SKM-1 treated with dmso at 0.1 percent for 144 hours (cell line): ENCODE measurements around the gene ZIC4.

Experiments
- DNase-seq: peaks from one replicate; lab custom pipeline; 2025; ENCODE audit not compliant: unreplicated experiment; lab: John Stamatoyannopoulos, UW

The ZIC4 gene

DNA sequence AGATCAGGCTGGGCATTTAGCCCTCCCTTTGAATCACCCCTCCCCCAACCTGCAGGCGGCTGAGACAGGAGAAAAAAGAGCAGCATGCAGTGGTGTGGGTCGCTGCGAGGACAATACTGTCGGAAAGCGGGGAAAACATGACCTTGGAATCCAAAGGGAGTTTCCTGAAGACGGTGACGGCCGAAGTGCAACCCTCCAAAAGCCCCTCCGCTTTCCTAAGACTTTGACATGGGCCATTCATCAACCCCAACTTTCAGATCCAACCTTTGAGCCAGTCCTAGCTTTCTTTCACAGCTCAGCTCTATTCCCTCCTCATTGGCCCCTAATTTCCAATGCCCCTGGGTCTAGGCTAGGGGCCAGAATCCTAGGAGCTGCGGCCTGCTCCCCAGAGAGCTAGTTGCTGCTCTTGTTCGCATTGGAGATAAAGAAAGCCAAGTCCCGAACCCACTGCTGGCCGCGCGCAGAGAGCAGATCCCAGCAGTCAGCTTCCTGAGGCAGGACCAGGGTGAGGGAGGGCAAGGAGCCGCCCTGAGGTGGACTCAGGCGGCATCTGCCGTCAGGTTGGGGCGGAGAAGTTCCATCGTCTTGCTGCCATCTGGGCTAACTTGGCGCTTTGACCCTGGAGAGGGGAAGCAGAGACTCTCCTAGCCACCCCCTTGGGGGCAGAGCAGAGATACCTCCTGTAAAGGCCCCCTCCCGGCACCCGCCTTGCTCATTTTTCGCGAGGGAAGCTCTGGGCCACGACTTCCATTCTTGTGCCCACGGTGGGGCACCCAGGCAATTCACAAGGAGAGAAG, 914 bp downstream of the ZIC4 start:
- DNase-seq, result no peak

DNA sequence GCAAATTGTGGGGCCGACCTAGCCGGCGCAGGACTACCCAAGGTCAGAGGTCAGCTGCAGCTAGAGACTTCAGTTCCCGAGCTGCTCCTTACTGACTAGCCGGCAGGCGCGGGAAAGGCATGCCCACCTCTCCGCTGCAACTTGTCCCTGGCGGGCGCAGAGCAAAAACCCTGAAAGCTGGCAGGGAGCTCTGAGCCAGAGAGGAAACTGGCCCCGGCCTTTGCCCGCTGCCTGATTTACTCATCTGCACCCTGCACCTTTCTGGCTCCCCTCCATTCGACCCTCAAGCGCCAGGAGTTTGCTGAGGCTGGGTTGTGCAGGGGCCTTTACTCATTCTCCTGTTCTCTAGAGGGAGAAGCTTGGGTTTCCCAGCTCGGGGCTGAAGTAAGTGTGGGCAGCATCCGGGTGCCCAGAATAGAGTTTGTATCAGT, 1.5 kb downstream of the ZIC4 start:
- DNase-seq, result no peak

DNA sequence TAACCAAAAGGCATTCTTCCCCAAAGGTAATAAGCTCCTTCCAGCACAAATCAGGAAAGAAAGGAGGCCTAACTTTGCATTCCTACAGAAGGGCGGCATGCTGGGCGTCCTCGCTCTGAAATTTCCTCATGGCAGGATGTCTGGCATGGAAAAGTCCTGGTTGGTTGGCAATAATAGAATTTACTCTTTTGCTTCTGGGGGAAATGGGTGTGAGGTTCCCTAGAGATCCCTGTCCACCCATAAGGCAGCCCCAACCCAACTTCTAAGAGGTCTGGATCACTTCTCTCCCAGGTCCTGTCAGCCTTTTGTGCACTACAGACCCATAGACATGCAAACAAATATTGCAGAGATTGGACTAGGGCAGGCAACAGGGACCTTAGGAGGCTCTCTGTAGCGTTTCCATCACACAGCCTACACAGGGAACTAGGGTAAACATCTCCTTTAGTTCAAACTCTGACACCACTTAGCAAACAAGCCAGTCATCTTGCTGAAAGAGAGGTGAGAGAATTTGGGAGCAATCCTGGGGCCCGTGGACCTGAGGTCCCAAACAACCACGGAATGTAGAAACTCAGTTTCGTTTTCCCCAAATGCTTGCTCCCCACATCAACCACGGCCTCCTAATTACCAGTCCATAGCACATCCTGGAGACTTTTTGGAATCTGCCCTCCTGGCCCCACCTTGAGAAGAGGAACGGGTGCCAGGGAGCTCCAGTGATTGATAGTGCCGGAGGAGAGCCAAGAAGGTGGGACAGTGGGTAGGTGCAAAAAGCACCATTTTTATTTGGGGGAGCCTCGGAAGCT, 2.1 kb downstream of the ZIC4 start:
- no peak for DNase-seq

DNA sequence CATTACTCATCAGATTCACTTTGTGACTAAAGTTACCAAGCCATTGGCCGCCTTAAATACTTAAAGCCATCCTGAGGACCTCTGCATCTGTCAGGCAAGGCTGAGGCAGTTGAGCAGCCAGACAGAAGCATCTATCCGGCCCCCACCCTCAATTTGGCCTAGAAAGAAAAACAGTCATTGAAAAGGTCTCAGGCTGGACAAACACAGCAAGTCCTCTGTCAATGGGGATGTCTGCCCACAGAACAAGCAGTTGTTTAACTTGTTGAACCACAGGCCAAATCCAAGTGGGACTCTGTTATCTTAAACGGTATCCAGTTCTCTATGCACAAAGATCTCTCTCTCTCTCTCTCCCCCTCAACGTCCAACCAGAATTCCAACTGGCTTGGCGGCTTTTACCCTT, 2.8 kb downstream of the ZIC4 start:
- DNase-seq, result no peak

DNA sequence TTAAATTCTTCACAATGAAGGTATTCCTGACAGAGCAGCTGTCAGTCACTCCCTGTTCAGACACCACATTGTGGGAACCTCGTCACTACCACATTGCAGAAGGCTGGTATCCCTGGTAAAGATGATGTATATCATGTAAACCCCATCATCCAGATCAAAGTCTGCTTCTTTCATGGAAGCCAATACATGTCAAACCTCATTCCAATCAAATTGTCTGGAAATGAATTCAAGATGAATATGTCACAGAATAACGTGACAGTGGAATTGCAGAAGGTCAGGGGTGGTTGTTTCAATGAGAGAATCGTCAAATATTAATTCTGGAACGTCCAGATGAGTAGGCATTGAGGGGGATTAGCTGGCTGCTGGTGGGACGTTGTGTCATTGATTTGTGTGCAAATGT, 4.2 kb downstream of the ZIC4 start:
- no peak for DNase-seq

DNA sequence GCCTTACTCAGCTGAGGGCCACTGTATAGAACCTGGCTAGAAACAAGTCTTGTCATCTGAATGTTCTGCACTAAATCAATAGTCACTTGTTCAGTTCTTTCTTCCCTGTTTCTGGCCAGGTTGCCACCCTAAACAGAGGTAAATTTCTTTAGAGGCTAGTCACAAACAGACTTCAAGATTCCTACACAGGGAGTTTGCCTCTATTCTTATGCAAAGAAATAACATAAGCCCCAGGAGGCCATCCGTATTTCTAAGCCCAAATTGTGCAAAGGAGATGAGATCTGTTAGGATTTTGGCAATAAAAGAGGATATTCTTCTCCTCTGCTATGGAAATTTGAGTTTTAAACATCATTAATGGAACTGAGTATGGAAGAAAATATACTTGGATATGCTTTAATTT, 4.9 kb downstream of the ZIC4 start:
- no peak for DNase-seq

DNA sequence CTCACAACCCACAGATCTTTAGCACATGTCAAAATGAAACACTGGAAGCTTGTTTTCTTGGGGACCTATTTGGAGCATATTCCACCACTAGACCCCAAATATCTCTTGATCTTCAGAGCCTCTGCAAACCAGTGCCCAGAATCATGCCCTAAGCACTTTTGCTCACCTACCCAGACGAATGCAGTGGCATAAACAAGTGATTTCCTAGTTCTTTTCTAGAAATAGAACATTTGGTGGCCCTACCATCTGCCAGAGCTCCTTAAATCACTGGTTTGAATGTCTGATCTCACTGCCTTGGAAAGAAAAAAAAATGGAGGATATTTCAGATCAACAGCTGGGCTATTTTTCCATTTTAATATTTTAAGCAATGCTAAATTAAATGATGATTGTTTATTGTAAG, 5.3 kb downstream of the ZIC4 start:
- DNase-seq, result no peak

DNA sequence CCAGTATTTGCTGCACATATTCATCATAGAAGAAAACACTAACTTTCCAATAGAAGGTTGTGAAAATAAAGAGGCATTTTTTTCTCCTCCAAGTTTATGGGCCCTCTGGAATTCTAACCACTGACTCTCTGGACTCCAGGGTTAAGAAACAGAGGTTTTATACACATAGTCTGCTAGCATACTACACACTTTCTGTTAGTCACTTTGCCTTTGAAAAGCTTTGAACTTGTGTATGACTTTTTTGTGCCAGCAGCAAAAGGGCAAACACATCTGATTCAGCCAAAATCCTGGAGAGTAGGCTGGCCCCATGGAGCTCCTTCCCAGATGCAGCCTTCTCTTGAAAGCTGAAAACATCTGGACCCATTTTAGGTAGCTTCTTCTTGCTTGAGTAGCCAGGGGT, 6.2 kb downstream of the ZIC4 start:
- DNase-seq, result no peak

DNA sequence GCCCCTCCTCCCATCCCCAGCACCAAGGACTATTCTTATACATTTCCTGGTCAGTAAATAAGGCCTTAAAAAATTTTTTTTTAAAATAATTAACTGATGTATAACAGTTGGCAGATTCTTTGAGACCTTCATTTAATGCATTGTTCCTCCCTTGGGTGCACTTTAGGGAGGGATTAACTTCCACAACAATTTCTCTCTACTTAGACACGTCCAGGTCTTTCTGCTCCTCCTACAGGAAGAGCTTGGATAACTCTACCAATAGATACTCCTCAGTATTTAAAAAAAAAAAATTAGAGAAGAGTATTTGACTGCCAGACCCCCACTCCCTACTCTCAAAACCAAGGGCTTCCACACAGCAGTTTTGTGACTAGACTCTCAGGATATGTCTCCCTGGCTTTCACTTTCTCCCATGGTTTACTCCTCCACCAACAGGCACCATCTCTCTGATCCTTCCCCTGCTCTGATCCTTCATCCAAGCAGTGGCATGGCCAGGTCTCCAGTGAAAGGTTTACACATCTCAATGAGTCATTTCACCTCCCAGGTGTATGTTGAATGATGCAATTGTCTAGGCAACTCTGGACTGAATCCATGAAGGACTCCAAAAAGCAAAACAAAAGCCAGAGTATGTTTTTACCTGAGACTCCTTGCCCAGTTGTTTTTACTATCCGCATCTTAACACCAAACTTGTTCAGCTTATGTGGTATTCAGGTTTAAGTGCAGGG, 7.4 kb downstream of the ZIC4 start:
- no peak for DNase-seq

DNA sequence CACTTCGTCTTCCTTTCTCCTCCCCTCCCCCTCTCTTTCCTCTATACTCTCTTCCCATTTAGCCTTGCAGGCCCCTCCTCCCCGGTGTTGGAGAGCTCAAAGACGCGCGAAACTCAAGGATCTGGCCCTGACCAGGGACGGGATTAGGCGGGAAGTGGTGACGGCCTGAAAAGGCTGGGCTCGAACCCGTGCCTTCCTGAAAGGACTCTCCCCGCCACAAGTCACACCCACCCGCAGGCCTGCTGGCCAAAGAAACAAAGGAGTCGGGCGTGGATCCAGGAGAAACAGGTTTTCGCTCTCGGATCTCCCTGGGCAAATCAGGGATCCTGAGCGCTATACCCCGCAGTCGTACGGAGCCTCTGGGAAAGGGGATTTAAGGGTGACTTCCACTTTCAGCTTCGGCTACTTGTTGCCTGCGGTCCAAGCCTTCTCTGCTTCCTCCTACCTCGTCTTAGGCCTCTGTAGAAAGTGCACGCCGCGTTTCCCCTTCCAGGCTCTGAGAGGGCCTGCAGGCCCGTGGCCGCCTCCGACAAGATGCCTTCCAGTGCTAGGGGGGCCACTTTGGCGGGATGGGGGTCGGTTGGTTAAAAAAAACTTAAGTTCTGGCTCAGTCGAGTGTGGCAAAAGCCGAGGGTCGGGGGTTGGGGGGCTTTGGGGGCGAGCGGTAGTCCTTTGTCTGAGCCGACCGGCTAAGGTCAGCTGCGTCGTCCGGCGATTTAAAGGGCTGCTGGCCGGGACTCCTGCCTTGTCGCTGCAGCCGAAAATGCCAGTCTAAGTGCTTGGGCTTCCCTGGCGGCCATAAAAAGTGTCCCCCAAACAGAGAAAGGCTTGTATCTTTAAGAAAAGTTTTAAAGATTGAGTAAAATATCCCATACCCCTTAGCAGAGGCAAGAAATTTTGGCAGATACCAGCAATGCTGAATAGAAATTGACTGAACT, 8.2 kb downstream of the ZIC4 start:
- DNase-seq, result no peak

DNA sequence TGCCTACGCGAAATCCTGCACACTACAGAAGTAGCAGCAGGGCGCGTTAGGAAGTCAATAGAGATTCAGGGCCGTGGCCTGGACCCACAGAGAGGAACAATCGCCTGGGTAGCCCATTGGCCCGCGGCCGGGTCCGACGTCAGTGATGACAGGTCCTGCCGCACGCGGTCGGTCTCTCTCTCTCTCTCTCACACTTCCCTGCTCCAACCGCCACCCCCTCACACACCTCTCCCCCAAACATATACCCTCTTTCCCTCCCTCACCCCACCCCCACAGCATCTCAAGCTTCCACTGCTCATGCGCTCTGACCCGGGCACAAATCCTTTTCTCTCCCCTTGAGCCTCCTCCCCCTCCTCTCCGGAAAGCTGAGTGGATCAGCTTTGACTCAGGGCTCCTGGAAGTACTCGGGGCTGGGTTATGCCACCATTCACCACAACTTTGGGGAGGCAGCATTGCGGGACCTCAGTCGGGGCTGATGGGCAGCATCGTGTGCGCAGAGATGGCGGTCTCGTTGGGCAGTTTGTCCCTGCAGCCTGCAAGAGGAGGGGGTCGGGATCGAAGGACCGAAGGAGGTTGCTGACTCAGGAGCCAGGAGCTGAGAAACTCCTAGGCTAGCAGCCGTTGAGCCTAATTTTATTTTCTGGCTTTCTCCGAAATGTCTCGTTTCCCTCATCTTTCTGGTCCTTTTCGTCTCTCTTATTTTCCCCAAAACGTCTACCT, 9.0 kb downstream of the ZIC4 start:
- no peak for DNase-seq

DNA sequence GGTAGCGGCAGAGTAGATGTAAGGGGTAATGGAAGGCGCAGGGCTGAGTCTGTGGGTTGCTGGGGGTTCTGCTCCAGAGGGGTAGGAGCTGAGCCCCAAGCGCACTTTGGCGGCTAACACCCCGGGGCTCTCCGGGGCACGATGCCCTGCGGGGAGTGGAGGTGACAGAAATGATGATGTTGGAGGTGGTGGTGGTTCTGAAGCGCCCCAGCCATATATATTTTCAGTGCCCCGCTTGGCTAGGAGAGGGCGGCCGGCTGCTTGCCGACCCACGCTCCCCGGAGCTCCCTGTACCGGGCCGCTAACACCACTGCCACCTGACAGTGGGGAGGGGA, 9.7 kb downstream of the ZIC4 start:
- DNase-seq, result no peak

DNA sequence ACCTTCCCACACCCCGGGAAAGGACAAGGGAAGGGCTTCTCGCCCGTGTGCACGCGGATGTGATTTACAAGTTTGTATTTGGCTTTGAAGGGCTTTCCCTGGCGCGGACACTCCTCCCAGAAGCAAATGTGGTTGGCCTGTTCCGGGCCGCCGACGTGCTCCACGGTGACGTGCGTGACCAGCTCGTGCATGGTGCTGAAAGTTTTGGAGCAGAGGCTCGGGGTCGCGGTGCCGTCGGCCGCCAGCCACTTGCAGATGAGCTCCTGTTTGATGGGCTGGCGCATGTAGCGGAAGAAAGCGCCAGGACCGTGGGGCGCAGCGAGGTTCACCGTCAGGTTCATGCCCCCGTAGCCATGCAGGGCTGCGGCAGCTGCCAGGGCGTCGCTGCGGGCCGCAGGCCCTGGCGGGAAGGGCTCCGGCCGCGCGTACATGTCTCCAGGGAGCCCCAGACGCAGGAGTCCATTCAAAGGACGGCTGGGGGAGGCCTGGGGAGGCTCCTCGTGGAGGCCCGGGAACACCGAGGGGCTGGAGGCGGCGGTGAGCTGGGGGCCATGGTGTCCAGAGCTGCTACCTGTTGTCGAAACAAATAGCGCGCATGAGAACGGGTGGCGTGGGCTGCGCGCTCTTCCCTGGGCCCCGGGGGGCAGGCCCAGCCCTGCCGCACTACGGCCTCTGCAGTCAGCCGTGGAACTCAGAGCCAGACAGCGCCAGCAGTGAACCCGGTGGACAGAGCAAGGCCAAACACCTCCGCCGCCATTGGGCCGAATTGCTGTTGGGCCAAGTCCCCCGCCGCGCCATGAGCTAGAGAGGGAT, 10.2 kb downstream of the ZIC4 start:
- no peak for DNase-seq

DNA sequence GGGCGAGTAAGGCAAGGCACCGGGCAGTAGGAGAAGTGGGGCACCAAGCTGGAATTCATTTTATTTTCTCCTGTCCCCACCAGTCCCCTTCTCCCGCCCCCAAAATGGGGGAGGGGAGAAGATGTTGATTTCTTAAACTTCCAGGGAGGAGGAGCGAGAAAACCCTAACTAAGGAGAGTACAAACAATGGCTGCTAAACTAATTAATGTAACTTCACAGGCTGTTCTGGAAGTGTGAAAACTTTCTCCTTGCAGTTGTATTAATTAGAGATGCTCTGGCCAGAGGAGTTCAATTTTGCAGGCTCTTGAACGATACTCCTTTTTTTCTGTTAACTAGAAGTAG, 11.5 kb downstream of the ZIC4 start:
- DNase-seq, result no peak

DNA sequence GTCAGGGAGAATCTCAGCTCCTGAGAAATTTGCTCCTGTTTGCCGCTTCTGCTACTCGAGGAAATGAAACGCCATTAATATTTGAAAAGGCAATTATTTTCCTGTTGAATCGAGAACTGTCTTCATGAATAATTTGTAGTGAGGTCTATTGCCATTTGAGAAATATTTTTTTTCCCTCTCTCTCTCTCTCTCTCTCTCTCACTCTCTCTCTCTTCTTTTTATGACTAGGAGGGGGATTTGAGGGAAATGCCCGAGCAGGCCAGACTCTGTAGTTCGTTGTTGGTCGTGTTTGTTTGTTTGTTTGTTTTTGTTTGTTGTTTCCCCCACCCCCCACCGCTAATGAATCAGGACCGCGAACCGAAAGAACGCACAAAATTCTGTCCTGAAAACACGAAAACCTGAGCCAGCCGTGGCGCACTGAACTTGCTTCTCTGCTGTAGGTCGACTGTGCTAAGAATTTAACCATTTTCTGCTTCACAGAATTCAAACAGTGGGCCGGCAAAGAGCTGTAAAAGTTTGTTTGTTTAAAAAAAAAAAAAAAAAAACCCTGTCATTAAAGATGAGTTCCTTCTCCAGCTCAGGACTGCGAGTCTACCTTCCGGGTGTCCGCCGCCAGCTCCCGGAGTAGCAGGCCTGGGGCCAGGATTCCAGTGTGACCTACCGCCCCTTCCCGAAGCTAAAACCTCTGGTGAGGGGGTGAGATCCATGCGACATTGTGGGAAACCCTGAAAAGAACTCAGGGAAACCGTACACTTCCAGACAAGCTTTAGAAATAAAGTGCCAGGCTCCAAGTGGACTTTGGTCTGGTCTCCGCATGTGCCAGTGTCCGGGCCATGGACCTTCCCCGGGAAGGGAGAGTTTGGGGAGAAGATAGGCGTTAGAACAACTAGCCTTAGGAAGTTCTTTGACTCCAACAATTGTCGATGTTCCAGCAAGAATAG, 12.1 kb downstream of the ZIC4 start:
- no peak for DNase-seq

DNA sequence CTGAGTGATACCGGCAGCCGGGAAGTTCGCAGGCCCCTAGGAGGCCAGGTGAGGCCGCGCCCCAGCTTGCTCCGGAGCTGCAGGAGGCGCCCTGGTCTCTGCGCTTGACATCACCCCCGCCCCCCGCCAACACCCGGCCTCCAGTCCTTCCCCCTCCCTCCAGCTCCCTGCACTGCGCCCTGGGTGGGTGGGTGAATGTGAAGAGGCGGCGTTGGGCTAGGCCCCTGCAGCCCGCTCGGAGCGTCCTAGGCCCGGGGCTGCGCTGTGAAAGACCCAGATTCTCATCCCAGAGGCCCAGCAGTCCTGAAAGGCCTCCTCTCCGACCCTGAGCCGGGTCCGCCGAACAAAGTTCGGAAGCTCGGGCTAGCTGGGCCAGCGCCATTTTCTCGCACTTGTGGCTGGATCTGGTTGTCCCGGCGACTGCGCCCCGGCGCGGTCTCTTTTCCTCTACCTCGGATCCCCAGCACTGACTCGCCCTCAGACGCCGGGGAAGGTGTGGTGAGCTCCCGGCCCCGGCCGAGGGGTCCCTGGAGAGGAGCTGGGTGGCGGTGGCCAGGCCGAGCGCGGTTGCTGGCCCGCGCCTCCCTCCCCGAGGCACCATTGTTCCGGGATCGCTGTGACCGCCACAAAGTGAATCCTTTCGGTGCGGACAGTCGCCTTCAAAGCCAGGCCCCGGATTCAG, 12.9 kb downstream of the ZIC4 start:
- DNase-seq, result no peak

DNA sequence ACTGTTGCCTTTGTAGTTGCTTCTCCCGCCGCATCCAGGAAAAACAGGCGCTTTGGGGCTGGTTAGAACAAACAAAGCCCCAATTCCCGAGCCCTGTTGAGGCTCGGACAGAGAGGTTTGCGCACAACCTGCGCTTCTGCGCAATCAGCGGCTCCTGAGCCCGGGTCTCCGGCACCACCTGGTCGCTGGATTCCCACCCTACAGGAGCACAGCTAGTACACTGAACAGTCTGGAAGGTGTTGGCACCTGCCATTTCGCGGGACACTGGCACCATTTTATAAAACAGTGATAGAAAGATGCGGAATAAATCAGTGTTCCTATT, 13.8 kb downstream of the ZIC4 start:
- no peak for DNase-seq
